ENCODE results near the gene KRT9.
"Not testable (repeated sequence)": the region's sequence is repeated elsewhere in the genome, so short reads cannot be mapped to it uniquely, and the experiment has no call there.

KRT9 gene

GRCh38 chr17:41546819-41547218 lies 25.0 kb downstream of the KRT9 start:
- Histone ChIP-seq H3K4me3 (no peak overlapping the region), H3K27ac (no peak overlapping the region)
- DNase-seq (ENCODE audit: low spot score): no peak
- no peak for TF ChIP-seq CTCF (IDR thresholded peaks at IDR 0.05)

DNA sequence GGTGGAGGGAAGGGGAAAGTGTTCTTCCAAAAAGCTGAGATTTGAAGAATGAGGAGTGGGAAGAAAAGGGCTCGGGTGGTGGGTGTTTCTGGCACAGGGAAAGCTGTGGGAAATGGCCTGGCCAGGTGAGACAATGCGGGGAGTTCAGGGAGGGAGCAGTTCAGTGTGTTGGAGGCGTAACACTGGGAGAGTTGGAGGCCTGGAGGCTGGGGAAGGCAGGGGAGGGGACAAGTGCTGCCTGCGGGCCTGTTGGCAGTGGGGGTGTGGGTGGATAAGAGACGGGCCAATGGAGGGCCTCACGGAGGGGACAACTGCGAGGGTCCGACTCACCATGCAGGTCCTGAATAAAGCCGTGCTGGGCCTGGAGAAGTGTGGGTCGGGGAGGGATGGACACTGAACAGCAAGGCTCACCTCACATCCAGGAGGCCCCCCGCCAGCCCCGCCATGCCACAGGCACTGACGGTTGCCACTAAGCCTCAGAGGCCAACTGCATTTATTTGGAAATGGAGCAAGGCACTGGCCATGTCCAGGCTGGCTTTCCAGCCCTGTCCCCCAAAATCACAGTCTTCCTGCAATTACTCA lies 25.9 kb downstream of the KRT9 start:
- no peak for TF ChIP-seq CTCF (IDR thresholded peaks at IDR 0.05)
- no peak overlapping the region for H3K4me3 ChIP-seq
- no peak for DNase-seq (ENCODE audit: low spot score)
- H3K27ac ChIP-seq: no peak overlapping the region

DNA sequence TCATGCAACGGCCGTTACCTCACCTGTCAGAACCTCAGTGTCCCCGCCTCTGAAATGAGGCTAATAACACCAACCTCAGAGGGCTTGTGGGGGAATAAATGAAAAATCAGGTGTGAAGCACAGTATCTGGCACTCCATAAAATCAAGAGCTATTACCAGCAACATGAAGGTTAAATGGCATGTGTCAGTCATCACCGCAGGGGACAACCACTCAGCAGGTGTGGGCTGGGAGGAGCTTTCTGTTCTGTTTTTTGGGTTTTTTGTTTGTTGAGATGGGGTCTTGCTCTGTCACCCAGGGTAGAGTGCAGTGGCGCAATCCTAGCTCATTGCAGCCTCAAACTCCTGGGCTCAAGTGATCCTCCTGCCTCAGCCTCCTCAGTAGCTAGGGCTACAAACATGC lies 26.9 kb downstream of the KRT9 start:
- DNase-seq (ENCODE audit: low spot score): no peak
- Histone ChIP-seq H3K4me3 (no peak overlapping the region), H3K27ac (no peak overlapping the region)
- no peak for TF ChIP-seq CTCF (IDR thresholded peaks at IDR 0.05)

DNA sequence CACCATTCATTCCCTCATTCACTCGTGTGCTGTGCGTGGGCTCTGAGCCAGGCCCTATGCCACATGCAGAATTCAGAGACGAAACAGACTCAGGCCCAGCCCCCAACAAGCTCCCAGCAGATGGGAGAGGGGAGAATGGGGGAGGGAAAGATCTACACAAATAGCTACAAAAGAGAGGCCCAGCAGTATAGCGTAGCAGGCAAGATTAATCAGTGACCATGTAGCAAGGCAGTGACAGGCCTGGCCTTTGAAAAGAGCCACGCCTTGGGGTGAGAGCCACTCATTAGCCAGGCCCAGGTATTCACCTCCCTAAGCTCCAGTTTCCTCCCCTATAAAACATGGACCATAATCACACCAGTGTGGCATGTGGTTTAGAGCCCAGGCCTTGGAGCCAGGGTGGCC lies 27.4 kb downstream of the KRT9 start:
- no peak overlapping the region for H3K27ac ChIP-seq
- TF ChIP-seq CTCF (IDR thresholded peaks at IDR 0.05): no peak
- DNase-seq (ENCODE audit: low spot score): no peak
- H3K4me3 ChIP-seq: no peak overlapping the region

DNA sequence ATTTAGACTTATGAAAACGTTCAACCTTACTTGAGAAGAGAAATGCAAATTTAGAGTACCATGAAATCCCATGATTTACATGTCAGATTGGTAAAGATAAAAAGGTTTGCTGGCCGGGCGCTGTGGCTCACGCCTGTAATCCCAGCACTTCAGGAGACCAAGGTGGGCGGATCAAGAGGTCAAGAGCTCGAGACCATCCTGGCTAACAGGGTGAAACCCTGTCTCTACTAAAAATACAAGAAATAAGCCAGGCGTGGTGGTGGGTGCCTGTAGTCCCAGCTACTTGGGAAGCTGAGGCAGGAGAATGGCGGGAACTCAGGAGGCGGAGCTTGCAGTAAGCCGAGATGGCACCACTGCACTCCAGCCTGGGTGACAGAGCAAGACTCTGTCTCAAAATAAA lies 29.1 kb downstream of the KRT9 start:
- H3K27ac ChIP-seq; DNase-seq (ENCODE audit: low spot score); H3K4me3 ChIP-seq: not testable (repeated sequence)

GRCh38 chr17:41542357-41542756 lies 29.5 kb downstream of the KRT9 start:
- no peak for DNase-seq (ENCODE audit: low spot score)
- Histone ChIP-seq H3K27ac (no peak overlapping the region), H3K4me3 (no peak overlapping the region)
- TF ChIP-seq CTCF (IDR thresholded peaks at IDR 0.05): no peak

DNA sequence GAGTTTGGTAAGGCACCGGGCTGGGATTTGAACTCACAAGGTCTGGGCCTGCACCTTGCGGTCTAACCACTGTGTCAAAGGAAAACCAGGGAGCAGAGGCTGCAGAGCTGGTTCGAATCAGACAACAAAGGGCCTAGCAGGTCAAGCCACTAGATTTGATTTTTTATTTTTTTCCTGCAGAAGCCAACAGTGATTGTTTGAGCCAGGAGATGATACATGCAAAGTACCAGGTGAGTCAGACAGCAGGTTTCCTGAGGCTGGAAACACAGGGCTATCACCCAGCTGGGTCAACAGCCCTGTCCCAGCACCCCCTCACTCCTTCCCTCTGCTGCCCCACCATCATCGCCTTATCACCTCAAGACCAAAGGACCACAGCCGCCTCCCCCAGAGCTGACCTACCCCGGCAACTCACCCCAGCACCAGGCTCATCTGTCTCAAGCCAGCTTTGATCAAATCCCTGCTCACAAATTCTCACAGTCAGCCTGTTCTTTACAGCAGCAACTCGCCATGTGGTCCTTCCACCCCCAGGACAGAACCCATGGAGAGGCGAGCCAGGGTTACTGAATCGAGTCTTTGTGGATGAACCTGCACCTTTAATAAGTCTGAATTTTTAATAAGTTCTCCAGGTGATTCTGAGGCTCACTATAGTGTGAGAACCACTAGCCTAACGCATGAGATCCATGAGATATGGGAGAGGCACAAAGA lies 30.8 kb downstream of the KRT9 start:
- Histone ChIP-seq H3K4me3 (no peak overlapping the region), H3K27ac (no peak overlapping the region)
- no peak for DNase-seq (ENCODE audit: low spot score)
- TF ChIP-seq CTCF (IDR thresholded peaks at IDR 0.05): no peak
